ENCODE data around the gene RASA2. TPM values are rescaled to one million over a fixed set of nuclear protein-coding genes. Genes with fewer than 3 reads are reported as not detected.
"Not testable (repeated sequence)": the region's sequence is repeated elsewhere in the genome, so short reads cannot be mapped to it uniquely, and the experiment has no call there.

The RASA2 gene
- total RNA-seq, 4 donors from 2014 or later: 22.3 to 43.7 (median 33.6) TPM

DNA sequence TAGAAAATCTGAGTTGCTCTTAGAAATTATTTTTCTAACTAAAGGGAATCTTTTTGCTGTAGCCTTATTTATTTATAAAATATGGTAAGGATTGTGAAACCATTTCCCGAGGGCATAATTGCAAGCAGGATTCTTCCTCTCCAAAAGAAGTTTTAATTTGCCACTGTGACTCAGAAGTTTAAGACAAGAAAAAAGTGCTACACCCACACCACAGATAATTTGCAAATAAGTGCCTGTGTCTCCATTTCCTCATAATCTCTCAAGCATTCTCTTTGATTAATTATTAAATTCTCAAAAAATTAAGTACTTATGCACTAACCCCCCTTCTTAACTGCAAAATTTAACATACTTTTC, 43.6 kb downstream of the RASA2 start:
- TF ChIP-seq, protein P1, sequence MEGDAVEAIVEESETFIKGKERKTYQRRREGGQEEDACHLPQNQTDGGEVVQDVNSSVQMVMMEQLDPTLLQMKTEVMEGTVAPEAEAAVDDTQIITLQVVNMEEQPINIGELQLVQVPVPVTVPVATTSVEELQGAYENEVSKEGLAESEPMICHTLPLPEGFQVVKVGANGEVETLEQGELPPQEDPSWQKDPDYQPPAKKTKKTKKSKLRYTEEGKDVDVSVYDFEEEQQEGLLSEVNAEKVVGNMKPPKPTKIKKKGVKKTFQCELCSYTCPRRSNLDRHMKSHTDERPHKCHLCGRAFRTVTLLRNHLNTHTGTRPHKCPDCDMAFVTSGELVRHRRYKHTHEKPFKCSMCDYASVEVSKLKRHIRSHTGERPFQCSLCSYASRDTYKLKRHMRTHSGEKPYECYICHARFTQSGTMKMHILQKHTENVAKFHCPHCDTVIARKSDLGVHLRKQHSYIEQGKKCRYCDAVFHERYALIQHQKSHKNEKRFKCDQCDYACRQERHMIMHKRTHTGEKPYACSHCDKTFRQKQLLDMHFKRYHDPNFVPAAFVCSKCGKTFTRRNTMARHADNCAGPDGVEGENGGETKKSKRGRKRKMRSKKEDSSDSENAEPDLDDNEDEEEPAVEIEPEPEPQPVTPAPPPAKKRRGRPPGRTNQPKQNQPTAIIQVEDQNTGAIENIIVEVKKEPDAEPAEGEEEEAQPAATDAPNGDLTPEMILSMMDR (IDR thresholded peaks at IDR 0.05): no peak
- TF ChIP-seq POLR2A (IDR thresholded peaks at IDR 0.05): no peak
- no peak overlapping the region for H3K27ac ChIP-seq
- H3K4me1 ChIP-seq: no peaks in the 10 kb centered on the region
- no peaks in the 10 kb centered on the region for H3K9me3 ChIP-seq
- H3K27me3 ChIP-seq: no peaks in the 10 kb centered on the region
- DNase-seq: no peak
- H3K4me3 ChIP-seq: no peak overlapping the region
- H3K36me3 ChIP-seq: peaks cover 0 to 1% (median 0%) of the 10 kb centered on the region in 3 donors

DNA sequence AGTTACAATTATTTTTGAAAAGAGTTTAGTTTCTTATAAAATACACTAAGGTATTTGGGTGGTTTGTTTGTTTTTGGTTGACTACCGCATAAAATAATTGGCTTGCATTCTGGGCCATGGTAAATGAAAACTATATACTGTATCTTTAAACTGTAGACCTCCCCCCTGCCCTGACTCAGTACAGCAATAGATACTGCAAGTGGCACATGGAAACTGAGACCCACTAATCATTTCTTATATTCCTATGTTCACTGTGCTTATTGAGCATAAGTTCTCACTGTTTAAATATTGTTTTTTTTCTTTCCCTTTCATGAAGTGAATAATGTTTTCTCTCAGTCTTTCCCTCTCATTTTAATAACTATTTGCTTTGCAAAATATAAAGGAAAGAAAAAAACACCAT, 45.8 kb downstream of the RASA2 start:
- H3K4me1 ChIP-seq: no peaks in the 10 kb centered on the region
- peaks cover 0 to 13% (median 0%) of the 10 kb centered on the region in 3 donors for H3K36me3 ChIP-seq
- no peak overlapping the region for H3K27ac ChIP-seq
- no peak overlapping the region for H3K4me3 ChIP-seq
- no peaks in the 10 kb centered on the region for H3K9me3 ChIP-seq
- DNase-seq: no peak
- TF ChIP-seq, protein P1 (IDR thresholded peaks at IDR 0.05): no peak
- no peak for TF ChIP-seq POLR2A (IDR thresholded peaks at IDR 0.05)
- H3K27me3 ChIP-seq: no peaks in the 10 kb centered on the region

DNA sequence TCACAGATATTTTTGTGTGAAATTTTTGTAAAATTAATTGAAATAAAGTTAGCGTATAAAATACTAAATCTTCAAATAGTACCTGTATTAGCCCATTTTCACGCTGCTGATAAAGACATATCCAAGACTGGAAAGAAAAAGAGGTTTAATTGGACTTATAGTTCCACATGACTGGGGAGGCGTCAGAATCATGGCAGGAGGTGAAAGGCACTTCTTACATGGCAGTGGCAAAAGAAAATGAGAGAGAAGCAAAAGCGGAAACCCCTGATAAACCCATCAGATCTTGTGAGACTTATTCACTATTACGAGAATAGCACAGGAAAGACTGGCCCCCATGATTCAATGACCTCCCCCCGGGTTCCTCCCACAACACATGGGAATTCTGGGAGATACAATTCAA, 49.2 kb downstream of the RASA2 start:
- not testable (repeated sequence) for H3K4me3 ChIP-seq, H3K27me3 ChIP-seq, H3K4me1 ChIP-seq, DNase-seq, H3K27ac ChIP-seq, H3K9me3 ChIP-seq
- H3K36me3 ChIP-seq: peaks cover 0 to 13% (median 0%) of the 10 kb centered on the region in 3 donors

DNA sequence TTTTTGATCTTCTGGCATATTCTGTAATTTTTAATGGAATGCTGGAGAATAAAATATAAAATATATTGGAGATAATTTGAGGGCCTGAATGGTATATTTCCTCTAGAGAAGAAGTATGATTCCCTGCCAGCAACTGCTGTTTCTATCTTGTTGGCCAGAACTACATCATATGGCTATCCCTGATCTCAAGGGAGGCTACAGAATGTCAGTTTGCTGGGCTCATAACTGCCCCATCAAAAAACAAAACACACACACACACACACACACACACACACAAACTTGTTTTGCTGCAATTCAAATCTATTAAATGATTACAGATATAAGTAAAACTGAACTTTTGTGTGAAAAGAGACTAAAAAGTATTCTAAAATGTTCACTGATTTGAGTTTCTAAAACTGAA, 51.0 kb downstream of the RASA2 start:
- TF ChIP-seq, protein P1 (IDR thresholded peaks at IDR 0.05): no peak
- no peak for TF ChIP-seq POLR2A (IDR thresholded peaks at IDR 0.05)
- no peak for DNase-seq
- Histone ChIP-seq H3K36me3 (peaks cover 0 to 13% (median 0%) of the 10 kb centered on the region in 3 donors), H3K9me3 (no peaks in the 10 kb centered on the region), H3K4me1 (no peaks in the 10 kb centered on the region), H3K27ac (no peak overlapping the region), H3K4me3 (no peak overlapping the region), H3K27me3 (no peaks in the 10 kb centered on the region)

DNA sequence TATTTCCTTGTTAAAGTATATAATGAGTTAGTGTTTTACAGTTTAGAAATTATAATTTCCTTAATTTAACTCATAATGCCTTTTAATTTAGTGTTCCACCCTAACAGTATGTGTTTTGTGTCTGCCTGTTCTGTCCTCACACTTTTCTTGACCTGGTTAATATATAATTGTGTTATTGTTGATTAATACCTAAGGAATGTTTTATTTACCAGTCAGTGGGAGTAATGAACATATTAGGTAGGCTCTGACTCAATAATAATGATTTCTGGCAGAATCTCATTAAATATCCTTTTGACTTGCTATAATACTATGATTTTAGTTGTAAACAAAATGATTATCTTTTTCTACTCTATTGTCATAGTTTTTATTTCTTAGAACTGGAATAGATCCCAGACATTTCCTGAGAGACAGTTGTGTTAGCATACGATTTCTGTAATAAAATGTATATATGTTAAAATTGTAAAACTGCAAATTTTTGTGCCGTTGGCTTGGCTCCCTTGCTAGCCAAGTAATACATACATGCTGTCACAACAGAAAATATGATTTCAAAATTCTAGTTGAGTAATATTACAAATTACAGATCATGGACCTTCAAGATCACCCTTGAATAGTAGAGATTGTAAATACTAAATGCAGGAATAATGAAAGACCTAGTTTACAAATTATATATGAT, 51.9 kb downstream of the RASA2 start:
- H3K36me3 ChIP-seq: peaks cover 0 to 13% (median 0%) of the 10 kb centered on the region in 3 donors
- TF ChIP-seq, protein P1 (IDR thresholded peaks at IDR 0.05): no peak
- TF ChIP-seq POLR2A (IDR thresholded peaks at IDR 0.05): no peak

DNA sequence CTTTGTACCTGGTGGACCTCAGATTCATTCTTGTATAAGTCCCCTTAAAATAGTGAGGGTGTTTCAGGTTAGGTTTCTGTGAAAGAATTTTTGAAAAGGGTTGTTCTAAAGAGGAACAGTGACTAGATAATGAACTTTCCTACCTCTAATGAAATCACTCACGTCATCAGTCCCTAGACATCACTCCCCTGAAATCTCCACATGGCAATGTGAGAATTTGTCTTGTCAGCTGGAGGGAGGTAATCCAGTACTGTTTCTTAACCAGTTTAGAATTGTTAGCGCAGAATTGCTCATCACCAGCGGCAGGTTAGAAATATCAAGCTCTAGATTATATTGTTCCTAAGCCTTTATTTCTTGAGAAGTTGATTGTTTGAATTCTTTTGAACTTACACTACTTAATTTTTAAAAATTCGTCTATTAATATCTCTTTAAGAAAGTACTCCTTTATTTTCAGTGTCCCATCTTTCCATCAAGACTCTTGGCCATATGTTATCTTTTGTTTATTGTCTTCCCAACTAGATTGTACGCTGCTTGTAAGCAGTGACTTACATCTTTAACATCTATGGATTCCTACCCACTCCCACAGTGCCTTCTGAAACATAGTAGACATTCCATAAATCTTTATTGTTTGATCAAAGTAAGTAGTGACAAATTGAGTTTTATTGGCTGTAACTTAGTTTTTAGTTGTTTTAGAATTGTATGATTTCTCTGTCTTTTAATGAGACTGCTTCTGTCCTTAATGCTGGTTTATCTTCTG, 52.8 kb downstream of the RASA2 start:
- H3K9me3 ChIP-seq: no peaks in the 10 kb centered on the region
- peaks cover 0 to 13% (median 0%) of the 10 kb centered on the region in 3 donors for H3K36me3 ChIP-seq
- no peak overlapping the region for H3K4me3 ChIP-seq
- H3K27ac ChIP-seq: no peak overlapping the region
- DNase-seq: no peak
- H3K4me1 ChIP-seq: no peaks in the 10 kb centered on the region
- no peaks in the 10 kb centered on the region for H3K27me3 ChIP-seq
- TF ChIP-seq, protein P1 (IDR thresholded peaks at IDR 0.05): no peak
- TF ChIP-seq POLR2A (IDR thresholded peaks at IDR 0.05): no peak

More for the DNA sequence above, 51.9 kb downstream of the RASA2 start:
- Histone ChIP-seq H3K4me3 (no peak overlapping the region), H3K4me1 (no peaks in the 10 kb centered on the region), H3K27me3 (no peaks in the 10 kb centered on the region), H3K9me3 (no peaks in the 10 kb centered on the region), H3K27ac (no peak overlapping the region)
- no peak for DNase-seq
